Measurements from ENCODE around the gene RNASE8.

RNASE8 gene

DNA sequence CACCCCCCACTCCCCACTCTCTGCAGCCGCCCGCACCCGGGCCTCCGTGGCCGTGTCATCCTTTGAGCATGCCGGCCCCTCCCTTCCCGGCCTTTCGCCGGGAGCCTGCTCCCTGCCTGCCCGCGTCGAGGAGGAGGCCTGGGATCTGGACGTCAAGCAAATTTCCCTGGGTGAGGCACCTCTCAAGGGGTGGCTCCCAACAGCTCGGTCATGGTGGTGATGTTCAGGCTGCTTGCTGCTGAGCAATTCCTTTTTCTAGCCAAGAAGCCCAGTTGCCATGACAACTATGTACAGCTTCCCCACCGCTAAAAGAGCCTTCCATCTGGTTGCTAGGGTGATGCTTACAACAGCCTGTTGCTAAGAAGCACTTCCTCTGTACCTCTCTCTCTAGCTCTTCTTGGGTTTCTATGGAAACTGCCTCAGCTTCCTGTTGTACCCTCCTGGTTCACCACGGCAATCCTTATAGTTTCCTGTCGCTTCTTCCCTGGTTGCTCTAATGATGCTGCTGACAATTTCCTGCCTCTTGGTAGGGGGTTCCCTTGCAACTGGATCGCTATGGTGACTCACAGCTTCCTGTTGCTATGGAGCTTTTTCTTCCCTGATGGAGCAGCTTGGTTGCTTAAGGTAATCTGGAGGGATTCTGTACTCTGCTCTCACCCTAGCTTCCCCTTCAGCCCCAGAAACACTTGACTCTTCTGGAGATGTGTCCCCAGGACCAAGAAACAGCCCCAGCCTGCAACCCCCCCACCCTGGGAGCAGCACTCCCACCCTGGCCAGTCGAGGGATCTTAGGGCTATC, 29.9 kb downstream of the RNASE8 start:
- TF ChIP-seq ELF4 (IDR thresholded peaks at IDR 0.05) (no peak), ZNF384 (IDR thresholded peaks at IDR 0.05) (no peak), ARNT (IDR thresholded peaks at IDR 0.05) (no peak), CTBP1 (IDR thresholded peaks at IDR 0.05; ENCODE audit: borderline replicate concordance) (no peak), HDGF (IDR thresholded peaks at IDR 0.05; ENCODE audit: borderline replicate concordance) (no peak), FOXA1 (IDR thresholded peaks at IDR 0.05) (no peak), BHLHE40 (IDR thresholded peaks at IDR 0.05; ENCODE audit: borderline replicate concordance) (no peak), TARDBP (IDR thresholded peaks at IDR 0.05) (no peak), FOXK2 (IDR thresholded peaks at IDR 0.05) (no peak), L3MBTL2 (conservative IDR thresholded peaks at IDR 0.05) (no peak), LEF1 (IDR thresholded peaks at IDR 0.05; ENCODE audit: borderline replicate concordance) (no peak), SUZ12 (IDR thresholded peaks at IDR 0.05) (no peak), SP1 (IDR thresholded peaks at IDR 0.05) (no peak), NFRKB (IDR thresholded peaks at IDR 0.05) (no peak), FOXM1 (IDR thresholded peaks at IDR 0.05; ENCODE audit: borderline replicate concordance) (no peak)
- TF ChIP-seq, protein P1, sequence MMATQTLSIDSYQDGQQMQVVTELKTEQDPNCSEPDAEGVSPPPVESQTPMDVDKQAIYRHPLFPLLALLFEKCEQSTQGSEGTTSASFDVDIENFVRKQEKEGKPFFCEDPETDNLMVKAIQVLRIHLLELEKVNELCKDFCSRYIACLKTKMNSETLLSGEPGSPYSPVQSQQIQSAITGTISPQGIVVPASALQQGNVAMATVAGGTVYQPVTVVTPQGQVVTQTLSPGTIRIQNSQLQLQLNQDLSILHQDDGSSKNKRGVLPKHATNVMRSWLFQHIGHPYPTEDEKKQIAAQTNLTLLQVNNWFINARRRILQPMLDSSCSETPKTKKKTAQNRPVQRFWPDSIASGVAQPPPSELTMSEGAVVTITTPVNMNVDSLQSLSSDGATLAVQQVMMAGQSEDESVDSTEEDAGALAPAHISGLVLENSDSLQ (IDR thresholded peaks at IDR 0.05) = no peak
- DNase-seq (ENCODE audit: extremely low spot score) = no peak
- ChIA-PET CTCF (interaction anchor here (0.8 to 2.0 kb wide), 5 partner anchors 16 to 72 kb away, joined by 3 to 10 read pairs (median 5); partner anchors contain the start of gene ARHGEF40), POLR2A (interaction anchor here (1.3 to 6.3 kb wide), 2 partner anchors 16 to 19 kb away, joined by 4 to 37 read pairs; partner anchors contain the start of gene ARHGEF40)

DNA sequence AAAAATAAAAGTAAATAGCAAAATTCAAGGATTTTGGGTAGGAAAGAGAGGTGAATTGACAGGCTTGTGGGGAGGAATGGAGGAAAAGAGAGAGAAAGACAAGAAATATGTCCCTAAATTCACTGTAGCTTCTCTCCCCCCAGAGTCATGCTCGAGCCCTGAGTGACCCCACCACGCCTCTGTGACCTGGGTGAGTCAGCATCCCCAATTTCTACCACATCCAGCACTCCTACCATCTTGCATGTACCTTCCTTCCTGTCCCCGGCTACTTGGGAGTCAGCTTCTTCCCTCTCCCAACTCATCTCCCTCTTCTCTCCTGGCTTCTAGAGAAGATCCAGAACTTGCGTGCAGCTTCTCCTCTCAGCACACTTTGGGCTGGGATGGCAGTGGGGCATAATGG, 31.1 kb downstream of the RNASE8 start:
- POLR2A ChIA-PET = interaction anchor here (2.7 to 6.3 kb wide), 2 partner anchors 16 to 17 kb away, joined by 8 to 37 read pairs; partner anchors contain the start of gene ARHGEF40
- DNase-seq (ENCODE audit: extremely low spot score) = no peak
- CTCF ChIA-PET = interaction anchor here (1.1 to 2.7 kb wide), 4 partner anchors 17 to 74 kb away, joined by 3 to 26 read pairs (median 13); partner anchors contain the start of gene ARHGEF40
- TF ChIP-seq, protein P1 (IDR thresholded peaks at IDR 0.05) = no peak
- no peak for TF ChIP-seq ZNF384 (IDR thresholded peaks at IDR 0.05)
- no peak for TF ChIP-seq ELF4 (IDR thresholded peaks at IDR 0.05)
- no peak for TF ChIP-seq TARDBP (IDR thresholded peaks at IDR 0.05)
- no peak for TF ChIP-seq ARNT (IDR thresholded peaks at IDR 0.05)
- TF ChIP-seq HDGF (IDR thresholded peaks at IDR 0.05; ENCODE audit: borderline replicate concordance) = no peak
- TF ChIP-seq CTBP1 (IDR thresholded peaks at IDR 0.05; ENCODE audit: borderline replicate concordance) = no peak
- TF ChIP-seq NFRKB (IDR thresholded peaks at IDR 0.05) = no peak
- TF ChIP-seq SUZ12 (IDR thresholded peaks at IDR 0.05) = no peak
- no peak for TF ChIP-seq FOXM1 (IDR thresholded peaks at IDR 0.05; ENCODE audit: borderline replicate concordance)
- TF ChIP-seq FOXA1 (IDR thresholded peaks at IDR 0.05) = no peak
- TF ChIP-seq L3MBTL2 (conservative IDR thresholded peaks at IDR 0.05) = no peak
- TF ChIP-seq BHLHE40 (IDR thresholded peaks at IDR 0.05; ENCODE audit: borderline replicate concordance) = no peak
- TF ChIP-seq SP1 (IDR thresholded peaks at IDR 0.05) = no peak
- no peak for TF ChIP-seq FOXK2 (IDR thresholded peaks at IDR 0.05)
- TF ChIP-seq LEF1 (IDR thresholded peaks at IDR 0.05; ENCODE audit: borderline replicate concordance) = no peak

DNA sequence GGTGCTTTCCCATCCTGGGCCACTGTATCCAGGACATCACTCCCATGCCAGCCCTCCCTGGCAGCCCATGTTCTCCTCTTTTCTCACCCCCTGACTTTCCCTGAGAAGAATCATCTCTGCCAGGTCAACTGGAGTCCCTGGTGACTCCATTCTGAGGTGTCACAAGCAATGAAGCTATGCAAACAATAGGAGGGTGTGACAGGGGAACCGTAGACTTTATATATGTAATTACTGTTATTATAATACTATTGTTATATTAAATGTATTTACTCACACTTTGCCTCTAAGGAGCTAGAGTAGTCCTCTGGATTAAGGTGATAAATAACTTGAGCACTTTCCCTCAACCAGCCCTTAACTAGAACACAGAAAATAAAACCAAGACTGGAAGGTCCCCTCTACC, 31.6 kb downstream of the RNASE8 start:
- TF ChIP-seq HDGF (IDR thresholded peaks at IDR 0.05; ENCODE audit: borderline replicate concordance) (no peak), TARDBP (IDR thresholded peaks at IDR 0.05) (no peak), FOXK2 (IDR thresholded peaks at IDR 0.05) (no peak), SUZ12 (IDR thresholded peaks at IDR 0.05) (no peak), CTBP1 (IDR thresholded peaks at IDR 0.05; ENCODE audit: borderline replicate concordance) (no peak), SP1 (IDR thresholded peaks at IDR 0.05) (no peak), L3MBTL2 (conservative IDR thresholded peaks at IDR 0.05) (no peak)
- POLR2A ChIA-PET = interaction anchor here (0.7 to 2.7 kb wide), 2 partner anchors 15 to 18 kb away, joined by 4 to 8 read pairs; no protein-coding TSS in a partner anchor
- no peak for DNase-seq (ENCODE audit: extremely low spot score)
- CTCF ChIA-PET = interaction anchor here (0.9 to 2.7 kb wide), 7 partner anchors 9 to 74 kb away, joined by 3 to 26 read pairs (median 7); partner anchors contain the start of genes ARHGEF40 and TMEM253

GRCh38 chr14:21089877-21090193, 32.2 kb downstream of the RNASE8 start:
- CTCF ChIA-PET = interaction anchor here (0.8 to 2.7 kb wide), 7 partner anchors 10 to 75 kb away, joined by 3 to 26 read pairs (median 7); partner anchors contain the start of genes ARHGEF40 and TMEM253
- POLR2A ChIA-PET = interaction anchor here (0.7 to 2.7 kb wide), 3 partner anchors 15 to 19 kb away, joined by 3 to 8 read pairs (median 4); no protein-coding TSS in a partner anchor
- no peak for DNase-seq (ENCODE audit: extremely low spot score)
- no peak for TF ChIP-seq ELF4 (IDR thresholded peaks at IDR 0.05)
- TF ChIP-seq SP1 (IDR thresholded peaks at IDR 0.05) = no peak
- TF ChIP-seq CTBP1 (IDR thresholded peaks at IDR 0.05; ENCODE audit: borderline replicate concordance) = no peak
- TF ChIP-seq NFRKB (IDR thresholded peaks at IDR 0.05) = no peak
- no peak for TF ChIP-seq SUZ12 (IDR thresholded peaks at IDR 0.05)
- TF ChIP-seq FOXA1 (IDR thresholded peaks at IDR 0.05) = no peak
- TF ChIP-seq BHLHE40 (IDR thresholded peaks at IDR 0.05; ENCODE audit: borderline replicate concordance) = no peak
- TF ChIP-seq ZNF384 (IDR thresholded peaks at IDR 0.05) = no peak
- TF ChIP-seq TARDBP (IDR thresholded peaks at IDR 0.05) = no peak
- no peak for TF ChIP-seq HDGF (IDR thresholded peaks at IDR 0.05; ENCODE audit: borderline replicate concordance)
- TF ChIP-seq FOXK2 (IDR thresholded peaks at IDR 0.05) = no peak
- TF ChIP-seq L3MBTL2 (conservative IDR thresholded peaks at IDR 0.05) = no peak
- TF ChIP-seq, protein P1 (IDR thresholded peaks at IDR 0.05) = no peak
- TF ChIP-seq LEF1 (IDR thresholded peaks at IDR 0.05; ENCODE audit: borderline replicate concordance) = no peak
- TF ChIP-seq ARNT (IDR thresholded peaks at IDR 0.05) = no peak
